Measurements from ENCODE around the gene OTULIN.

DNA sequence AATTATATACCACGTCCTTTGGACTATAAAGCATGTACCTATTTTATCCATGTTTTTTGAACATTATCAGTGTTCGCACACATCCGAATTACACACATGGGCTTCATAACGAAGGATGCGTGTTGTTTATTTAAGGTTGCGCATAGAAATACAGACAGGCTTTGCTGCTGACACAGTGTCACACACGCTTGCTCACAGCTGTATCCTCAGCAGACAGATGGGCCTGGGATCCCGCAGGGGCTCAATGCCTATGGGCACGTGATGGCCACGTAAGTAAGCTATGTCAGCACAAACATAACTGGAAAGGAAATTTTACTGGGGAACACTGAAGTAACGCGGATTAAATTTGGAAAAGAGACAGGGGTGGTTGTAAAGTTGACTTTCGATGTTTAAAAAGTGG, 76.6 kb downstream of the OTULIN start:
- TF ChIP-seq, protein P1, sequence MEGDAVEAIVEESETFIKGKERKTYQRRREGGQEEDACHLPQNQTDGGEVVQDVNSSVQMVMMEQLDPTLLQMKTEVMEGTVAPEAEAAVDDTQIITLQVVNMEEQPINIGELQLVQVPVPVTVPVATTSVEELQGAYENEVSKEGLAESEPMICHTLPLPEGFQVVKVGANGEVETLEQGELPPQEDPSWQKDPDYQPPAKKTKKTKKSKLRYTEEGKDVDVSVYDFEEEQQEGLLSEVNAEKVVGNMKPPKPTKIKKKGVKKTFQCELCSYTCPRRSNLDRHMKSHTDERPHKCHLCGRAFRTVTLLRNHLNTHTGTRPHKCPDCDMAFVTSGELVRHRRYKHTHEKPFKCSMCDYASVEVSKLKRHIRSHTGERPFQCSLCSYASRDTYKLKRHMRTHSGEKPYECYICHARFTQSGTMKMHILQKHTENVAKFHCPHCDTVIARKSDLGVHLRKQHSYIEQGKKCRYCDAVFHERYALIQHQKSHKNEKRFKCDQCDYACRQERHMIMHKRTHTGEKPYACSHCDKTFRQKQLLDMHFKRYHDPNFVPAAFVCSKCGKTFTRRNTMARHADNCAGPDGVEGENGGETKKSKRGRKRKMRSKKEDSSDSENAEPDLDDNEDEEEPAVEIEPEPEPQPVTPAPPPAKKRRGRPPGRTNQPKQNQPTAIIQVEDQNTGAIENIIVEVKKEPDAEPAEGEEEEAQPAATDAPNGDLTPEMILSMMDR (IDR thresholded peaks at IDR 0.05; ENCODE audit: insufficient read depth, low read length) = no peak
- TF ChIP-seq, protein P2, sequence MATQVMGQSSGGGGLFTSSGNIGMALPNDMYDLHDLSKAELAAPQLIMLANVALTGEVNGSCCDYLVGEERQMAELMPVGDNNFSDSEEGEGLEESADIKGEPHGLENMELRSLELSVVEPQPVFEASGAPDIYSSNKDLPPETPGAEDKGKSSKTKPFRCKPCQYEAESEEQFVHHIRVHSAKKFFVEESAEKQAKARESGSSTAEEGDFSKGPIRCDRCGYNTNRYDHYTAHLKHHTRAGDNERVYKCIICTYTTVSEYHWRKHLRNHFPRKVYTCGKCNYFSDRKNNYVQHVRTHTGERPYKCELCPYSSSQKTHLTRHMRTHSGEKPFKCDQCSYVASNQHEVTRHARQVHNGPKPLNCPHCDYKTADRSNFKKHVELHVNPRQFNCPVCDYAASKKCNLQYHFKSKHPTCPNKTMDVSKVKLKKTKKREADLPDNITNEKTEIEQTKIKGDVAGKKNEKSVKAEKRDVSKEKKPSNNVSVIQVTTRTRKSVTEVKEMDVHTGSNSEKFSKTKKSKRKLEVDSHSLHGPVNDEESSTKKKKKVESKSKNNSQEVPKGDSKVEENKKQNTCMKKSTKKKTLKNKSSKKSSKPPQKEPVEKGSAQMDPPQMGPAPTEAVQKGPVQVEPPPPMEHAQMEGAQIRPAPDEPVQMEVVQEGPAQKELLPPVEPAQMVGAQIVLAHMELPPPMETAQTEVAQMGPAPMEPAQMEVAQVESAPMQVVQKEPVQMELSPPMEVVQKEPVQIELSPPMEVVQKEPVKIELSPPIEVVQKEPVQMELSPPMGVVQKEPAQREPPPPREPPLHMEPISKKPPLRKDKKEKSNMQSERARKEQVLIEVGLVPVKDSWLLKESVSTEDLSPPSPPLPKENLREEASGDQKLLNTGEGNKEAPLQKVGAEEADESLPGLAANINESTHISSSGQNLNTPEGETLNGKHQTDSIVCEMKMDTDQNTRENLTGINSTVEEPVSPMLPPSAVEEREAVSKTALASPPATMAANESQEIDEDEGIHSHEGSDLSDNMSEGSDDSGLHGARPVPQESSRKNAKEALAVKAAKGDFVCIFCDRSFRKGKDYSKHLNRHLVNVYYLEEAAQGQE (IDR thresholded peaks at IDR 0.05; ENCODE audit: insufficient replicate concordance, low read depth) = no peak
- TF ChIP-seq POLR2AphosphoS5 (IDR thresholded peaks at IDR 0.05; ENCODE audit: low read depth) (no peak), GABPA (IDR thresholded peaks at IDR 0.05; ENCODE audit: low read depth) (no peak), SPI1 (IDR thresholded peaks at IDR 0.05; ENCODE audit: borderline replicate concordance, low read depth) (no peak)

Measured in HL-60 (cell line).